SK-N-MC (cell line): ENCODE results near the gene ZER1.
"Not testable (repeated sequence)": the region's sequence is repeated elsewhere in the genome, so short reads cannot be mapped to it uniquely, and the experiment has no call there.

Source experiments
- DNase-seq: peaks from one replicate; pipeline ENCODE4 v3.0.0-alpha.2; 2011; ENCODE audit warnings: low read depth, low spot score
- H3K27ac ChIP-seq: fragments of 200-600 bp; sonication (generic); 2 replicates; pipeline ENCODE4 v1.5.1; 2016; ENCODE audit warnings: mixed run types
- H3K36me3 ChIP-seq: fragments of 200-600 bp; sonication (generic); 2 replicates; pipeline ENCODE4 v1.6.1; 2017; ENCODE audit warnings: antibody characterized with exemption, low read length, mixed read lengths; ENCODE audit not compliant: insufficient read depth
- H3K4me3 ChIP-seq: fragments of 200-600 bp; sonication (generic); 2 replicates; pipeline ENCODE4 v1.5.1; 2016
- H3K9ac ChIP-seq: fragments of 200-600 bp; sonication (generic); 2 replicates; pipeline ENCODE4 v1.8.0; 2017; ENCODE audit warnings: mixed run types, mixed read lengths; ENCODE audit not compliant: insufficient read length
- H3K9me3 ChIP-seq: fragments of 200-600 bp; sonication (generic); 2 replicates; pipeline ENCODE4 v1.6.1; 2017; ENCODE audit warnings: low read depth, mild to moderate bottlenecking, antibody characterized with exemption, low read length, moderate library complexity, mixed read lengths
- EZH2 ChIP-seq: fragments of 200-600 bp; sonication (generic); IDR thresholded peaks from one replicate; pipeline ENCODE4 v1.6.1; 2017; ENCODE audit warnings: antibody characterized with exemption
- FOXP2 ChIP-seq: optimal IDR thresholded peaks from 2 replicates; pipeline ENCODE3; 2011; ENCODE audit warnings: mild to moderate bottlenecking, moderate library complexity; ENCODE audit not compliant: insufficient read depth; ENCODE audit errors: extremely low read length, control extremely low read depth
- POLR2AphosphoS5 ChIP-seq: IDR thresholded peaks from 2 replicates; pipeline ENCODE4 v1.6.1; 2012; ENCODE audit warnings: mild to moderate bottlenecking, low read depth, low read length, borderline replicate concordance

ZER1 gene

DNA sequence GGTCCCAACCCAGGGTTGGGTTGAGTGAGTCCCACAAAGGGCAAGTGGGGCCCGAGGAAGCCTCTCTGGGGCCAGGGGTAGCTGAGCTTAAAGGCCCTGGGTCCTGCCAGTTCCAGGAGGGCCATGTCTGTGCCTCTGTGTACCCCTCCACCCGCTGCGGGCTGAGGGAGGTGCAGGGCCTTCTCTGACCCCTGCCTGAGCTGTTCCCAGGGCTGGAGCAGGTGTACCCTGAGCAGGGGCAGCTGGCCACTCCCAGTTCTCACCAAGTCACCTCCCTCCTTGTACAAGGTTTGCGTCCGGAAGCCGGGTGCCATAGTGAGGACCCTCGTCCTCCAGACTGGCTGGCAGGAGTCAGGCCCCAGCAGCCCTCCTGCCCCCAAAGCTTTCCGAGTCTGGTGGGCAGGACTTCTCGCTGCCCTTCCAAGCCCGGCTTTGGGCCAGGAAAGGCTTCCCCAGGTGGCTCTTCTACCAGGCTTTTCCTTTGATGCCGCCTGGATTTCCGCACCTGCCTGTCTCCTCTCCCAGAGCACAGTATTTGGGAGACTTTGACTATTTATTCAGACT lies 37.4 kb upstream of the ZER1 start:
- peaks cover 13% of the 10 kb centered on the region; the same call in 1 of the 2 replicates for H3K36me3 ChIP-seq
- no peak overlapping the region for H3K9ac ChIP-seq
- DNase-seq: no peak
- H3K4me3 ChIP-seq: no peak overlapping the region
- H3K27ac ChIP-seq: no peak overlapping the region
- H3K9me3 ChIP-seq: no peaks in the 10 kb centered on the region
- TF ChIP-seq POLR2AphosphoS5 (no peak), FOXP2 (no peak), EZH2 (no peak)

DNA sequence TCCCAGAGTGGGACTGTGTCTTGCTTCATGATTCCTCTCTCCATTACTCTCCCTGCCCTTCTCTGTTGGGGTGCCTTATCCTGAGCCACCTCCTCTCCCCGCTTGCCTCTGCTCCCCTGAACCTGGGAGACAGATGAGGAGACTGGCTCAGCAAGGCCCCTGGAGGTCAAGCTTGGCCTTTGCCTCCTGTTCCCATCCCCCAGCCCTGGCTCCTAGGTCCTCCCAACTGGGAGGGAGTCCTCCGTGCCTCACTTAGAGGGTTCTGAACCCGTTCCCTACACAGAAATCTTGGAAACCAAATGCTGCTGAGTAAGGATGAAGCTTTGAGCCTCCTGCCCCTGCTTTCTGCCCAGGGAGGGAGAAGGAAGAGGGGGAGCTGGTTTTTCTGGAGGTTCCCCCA lies 36.8 kb upstream of the ZER1 start:
- Histone ChIP-seq H3K36me3 (peaks cover 19% of the 10 kb centered on the region; the same call in 1 of the 2 replicates), H3K27ac (no peak overlapping the region), H3K9ac (no peak overlapping the region), H3K4me3 (no peak overlapping the region), H3K9me3 (no peaks in the 10 kb centered on the region)
- DNase-seq: no peak
- no peak for TF ChIP-seq POLR2AphosphoS5
- TF ChIP-seq FOXP2: no peak
- TF ChIP-seq EZH2: no peak

DNA sequence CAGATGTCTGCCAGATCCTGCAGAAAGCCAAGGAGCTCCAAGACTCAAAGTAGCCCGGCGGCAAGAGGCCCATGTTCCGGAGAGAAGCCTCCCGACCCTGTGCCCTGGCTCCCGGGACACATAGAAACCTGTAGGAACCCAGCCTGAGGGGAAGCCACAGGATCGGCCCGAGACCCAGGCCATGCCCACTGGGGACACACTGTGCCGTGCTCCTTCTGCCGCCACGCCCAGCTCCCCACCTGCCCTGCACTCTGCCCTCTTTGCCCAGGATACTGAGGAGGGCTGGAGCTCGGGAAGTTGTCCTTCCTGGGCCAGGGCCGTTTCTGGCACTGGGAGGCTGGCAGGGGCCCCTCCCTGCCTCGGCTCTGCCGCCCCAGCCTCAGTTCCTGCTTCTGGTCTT lies 36.1 kb upstream of the ZER1 start:
- TF ChIP-seq EZH2: no peak
- TF ChIP-seq FOXP2: no peak
- TF ChIP-seq POLR2AphosphoS5: no peak
- Histone ChIP-seq H3K27ac (no peak overlapping the region), H3K36me3 (peaks cover 26% of the 10 kb centered on the region; the same call in 1 of the 2 replicates), H3K4me3 (no peak overlapping the region), H3K9me3 (no peaks in the 10 kb centered on the region), H3K9ac (no peak overlapping the region)
- no peak for DNase-seq

DNA sequence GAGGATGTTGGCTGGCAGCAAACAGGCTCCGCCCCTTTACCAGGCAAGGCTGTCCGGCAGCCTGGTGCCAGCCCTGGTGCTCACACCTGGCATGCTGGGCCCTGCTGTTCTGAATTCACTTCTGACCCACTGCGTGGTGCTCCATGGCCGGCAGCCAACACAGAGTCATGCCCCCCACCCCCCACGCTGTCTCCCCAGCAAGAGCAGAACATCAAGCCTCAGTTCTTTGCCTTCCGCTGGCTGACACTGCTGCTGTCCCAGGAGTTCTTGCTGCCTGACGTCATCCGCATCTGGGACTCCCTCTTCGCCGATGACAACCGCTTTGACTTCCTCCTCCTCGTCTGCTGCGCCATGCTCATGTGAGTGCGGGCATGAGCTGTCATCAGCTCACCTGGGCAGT lies 33.9 kb upstream of the ZER1 start:
- H3K9ac ChIP-seq: no peak overlapping the region
- no peak overlapping the region for H3K27ac ChIP-seq
- H3K36me3 ChIP-seq: peaks cover 31% of the 10 kb centered on the region
- no peaks in the 10 kb centered on the region for H3K9me3 ChIP-seq
- DNase-seq: no peak
- no peak overlapping the region for H3K4me3 ChIP-seq
- TF ChIP-seq POLR2AphosphoS5 (no peak), FOXP2 (no peak), EZH2 (no peak)

DNA sequence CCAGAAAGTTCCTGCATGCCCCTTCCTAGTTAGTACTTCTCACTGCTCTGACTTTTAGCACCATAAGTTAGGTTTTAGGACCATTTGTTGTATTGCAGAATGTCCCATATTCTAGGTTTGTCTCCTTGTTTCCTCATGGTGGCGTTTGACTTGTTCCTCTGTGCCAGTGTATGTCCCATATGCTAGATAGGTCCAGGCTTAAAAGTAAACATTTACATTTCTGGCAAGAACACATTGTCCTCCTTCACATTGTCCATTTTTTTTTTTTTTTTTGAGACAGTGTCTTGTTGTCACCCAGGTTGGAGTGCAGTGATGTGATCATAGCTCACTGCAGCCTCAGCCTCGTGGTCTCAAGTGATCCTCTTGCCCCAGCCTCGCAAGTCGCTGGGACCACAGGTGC lies 30.8 kb upstream of the ZER1 start:
- Histone ChIP-seq H3K9ac (no peak overlapping the region), H3K9me3 (no peaks in the 10 kb centered on the region), H3K27ac (no peak overlapping the region), H3K36me3 (peaks cover 48% of the 10 kb centered on the region), H3K4me3 (no peak overlapping the region)
- no peak for DNase-seq
- no peak for TF ChIP-seq FOXP2
- no peak for TF ChIP-seq EZH2
- no peak for TF ChIP-seq POLR2AphosphoS5

DNA sequence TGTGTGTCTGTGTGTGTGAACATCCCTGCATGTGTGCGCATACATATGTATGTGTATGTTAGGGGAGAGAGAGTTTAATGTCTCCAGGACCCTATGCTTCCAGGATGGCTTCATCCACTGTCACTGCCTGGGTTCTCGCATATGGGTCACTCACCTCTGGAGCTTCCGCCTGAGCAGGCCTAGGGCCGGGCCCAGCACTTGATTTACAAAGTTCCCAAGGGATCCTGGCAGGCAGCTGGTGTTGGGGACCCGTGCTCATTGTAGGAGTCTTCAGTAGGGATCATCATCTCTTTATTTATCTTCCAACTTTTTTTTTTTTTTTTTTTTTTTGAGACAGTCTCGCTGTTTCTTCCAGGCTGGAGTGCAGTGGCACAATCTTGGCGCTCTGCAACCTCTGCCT lies 28.3 kb upstream of the ZER1 start:
- no peak for DNase-seq
- Histone ChIP-seq H3K4me3 (no peak overlapping the region), H3K36me3 (peaks cover 45% of the 10 kb centered on the region), H3K9ac (no peak overlapping the region), H3K9me3 (no peaks in the 10 kb centered on the region), H3K27ac (no peak overlapping the region)
- TF ChIP-seq POLR2AphosphoS5 (no peak), FOXP2 (no peak), EZH2 (no peak)

DNA sequence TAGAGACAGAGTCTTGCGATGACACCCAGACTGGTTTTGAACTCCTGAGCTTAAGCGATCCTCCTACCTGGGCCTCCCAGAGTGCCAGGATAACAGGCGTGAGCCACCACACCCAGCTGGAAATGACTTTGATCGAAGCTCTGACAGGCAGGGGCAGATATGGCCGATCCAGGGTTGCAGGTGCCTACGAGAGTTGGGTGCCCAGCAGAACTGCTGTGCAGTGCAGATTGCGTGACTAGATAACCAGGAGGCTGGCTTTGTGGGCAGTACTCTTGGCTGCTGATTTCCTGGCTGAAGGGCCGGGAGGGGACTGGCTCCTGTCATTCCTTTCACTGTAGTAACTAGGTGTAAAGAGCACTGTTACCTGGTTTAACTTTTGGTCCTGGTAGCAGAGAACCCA lies 27.2 kb upstream of the ZER1 start:
- peaks cover 42% of the 10 kb centered on the region for H3K36me3 ChIP-seq
- H3K9ac ChIP-seq: no peak overlapping the region
- no peak for DNase-seq
- TF ChIP-seq EZH2 (no peak), FOXP2 (no peak), POLR2AphosphoS5 (no peak)
- no peak overlapping the region for H3K27ac ChIP-seq
- no peak overlapping the region for H3K4me3 ChIP-seq
- no peaks in the 10 kb centered on the region for H3K9me3 ChIP-seq

DNA sequence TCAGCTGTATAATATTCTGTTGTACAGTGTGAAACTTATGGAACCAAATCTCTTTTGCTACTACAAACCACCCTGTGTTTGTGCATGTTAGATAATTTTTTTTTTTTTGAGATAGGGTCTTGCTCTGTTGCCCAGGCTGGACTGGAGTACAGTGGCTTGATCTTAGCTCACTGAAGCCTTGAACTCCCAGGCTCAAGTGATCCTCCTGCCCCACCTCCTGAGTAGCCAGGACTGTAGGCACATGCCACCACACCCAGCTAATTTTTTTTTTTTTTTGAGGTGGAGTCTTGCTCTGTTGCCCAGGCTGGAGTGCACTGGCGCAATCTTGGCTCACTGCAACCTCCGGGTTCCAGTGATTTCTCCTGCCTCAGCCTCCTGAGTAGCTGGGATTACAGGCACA lies 23.2 kb upstream of the ZER1 start:
- H3K9ac ChIP-seq, DNase-seq, H3K27ac ChIP-seq, H3K9me3 ChIP-seq, H3K4me3 ChIP-seq: not testable (repeated sequence)
- H3K36me3 ChIP-seq: peaks cover 37% of the 10 kb centered on the region; the same call in 1 of the 2 replicates

DNA sequence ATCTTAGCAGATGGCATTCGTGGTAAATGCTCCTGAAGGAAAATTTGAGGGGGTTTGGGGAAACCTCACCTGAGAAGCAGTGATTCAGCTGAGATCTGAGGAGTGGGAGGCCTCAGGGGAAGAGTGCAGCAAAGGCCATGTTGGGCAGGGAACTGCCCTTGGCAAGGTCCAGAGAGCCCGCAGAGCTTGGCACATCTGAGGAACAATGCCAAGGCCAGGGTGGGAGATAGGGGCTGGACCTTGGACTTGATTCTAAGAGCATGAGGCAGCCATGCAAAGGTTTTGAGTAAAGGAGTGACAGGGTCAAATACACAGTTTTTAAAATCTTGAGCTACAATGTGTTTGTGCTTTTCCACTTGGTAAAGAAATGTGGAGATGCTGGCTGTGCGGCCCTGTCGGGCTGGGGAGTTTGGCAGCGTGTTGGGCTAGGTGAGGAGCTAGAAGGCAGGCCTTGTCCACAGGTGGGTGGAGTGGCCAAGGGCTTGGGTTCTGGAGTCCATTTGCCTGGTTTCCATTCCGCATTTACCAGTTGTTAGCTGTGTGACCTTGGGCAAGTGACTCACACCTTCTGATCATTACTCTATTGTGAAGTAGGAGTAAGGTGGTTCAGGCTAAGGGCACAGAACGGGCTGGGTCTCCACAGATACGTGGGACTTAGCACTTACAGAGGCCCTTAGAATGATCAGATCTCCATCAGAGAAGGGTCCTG lies 21.4 kb upstream of the ZER1 start:
- H3K36me3 ChIP-seq: peaks cover 26% of the 10 kb centered on the region; the same call in 1 of the 2 replicates

More for the DNA sequence above, 21.4 kb upstream of the ZER1 start:
- no peak for DNase-seq
- Histone ChIP-seq H3K27ac (no peak overlapping the region), H3K9ac (no peak overlapping the region), H3K9me3 (no peaks in the 10 kb centered on the region), H3K4me3 (no peak overlapping the region)
- no peak for TF ChIP-seq EZH2
- no peak for TF ChIP-seq FOXP2
- no peak for TF ChIP-seq POLR2AphosphoS5
